Stomach (tissue), 9 donors: ENCODE results near the gene ZFPL1. TPM values are rescaled to one million over a fixed set of nuclear protein-coding genes. Genes with fewer than 3 reads are reported as not detected.
A peak's percentile ranks its signal among the peaks of the same experiment; 100 is the strongest.

Experiments used
- DNase-seq, 2 donors: peaks; one replicate each; pipeline versions ENCODE4 v3.0.0 to v3.0.0-alpha.2; 2013 to 2019
- H3K27ac ChIP-seq, 5 donors: fragments of 200-600 bp in 4 of 5; sonication (generic) in 4 of 5; one replicate each; pipeline ENCODE4 v1.5.1; 2013 to 2019; ENCODE audit warnings: mild to moderate bottlenecking in 1 of 5, moderate library complexity in 1 of 5
- H3K27me3 ChIP-seq, 3 donors: fragments of 200-600 bp; sonication (generic); one replicate each; pipeline ENCODE4 v1.5.1; 2017 to 2019; ENCODE audit warnings: mixed run types in 1 of 3
- H3K36me3 ChIP-seq, 4 donors: fragments of 200-600 bp; sonication (generic); 1 replicate in 3 of 4; 2 replicates in 1 of 4; pipeline ENCODE4 v1.5.1; 2016 to 2019
- H3K4me1 ChIP-seq, 4 donors: fragments of 200-600 bp; sonication (generic); one replicate each; pipeline ENCODE4 v1.5.1; 2016 to 2019
- H3K4me3 ChIP-seq, 4 donors: fragments of 200-600 bp; sonication (generic) in 3 of 4; one replicate each; pipeline ENCODE4 v1.5.1; 2016 to 2019; ENCODE audit warnings: mild to moderate bottlenecking in 1 of 4
- H3K9me3 ChIP-seq, 4 donors: fragments of 200-600 bp; sonication (generic); one replicate each; pipeline ENCODE4 v1.5.1; 2016 to 2019
- CTCF ChIP-seq, 7 experiments: fragments of 450-650 bp in 4 of 7; fragments of 200-600 bp in 3 of 7; sonication (generic) in 3 of 7; IDR thresholded peaks; one replicate each; pipeline ENCODE4 v1.5.1; 2016 to 2019; ENCODE audit warnings: antibody characterized with exemption in 7 of 7, control low read depth in 2 of 7, mild to moderate bottlenecking in 1 of 7
- EP300 ChIP-seq: sonication (generic); formaldehyde crosslinking; IDR thresholded peaks from one replicate; pipeline ENCODE4 v1.6.1; 2017; ENCODE audit warnings: antibody characterized with exemption
- POLR2A ChIP-seq, 4 donors: fragments of 450-650 bp; IDR thresholded peaks; one replicate each; pipeline ENCODE4 v1.6.1; 2016; ENCODE audit warnings: antibody characterized with exemption in 4 of 4, control low read depth in 2 of 4, mild to moderate bottlenecking in 1 of 4, moderate library complexity in 1 of 4
- POLR2AphosphoS5 ChIP-seq, 3 donors: sonication (generic); formaldehyde crosslinking; IDR thresholded peaks; one replicate each; pipeline ENCODE4 v1.6.1; 2016; ENCODE audit warnings: antibody characterized with exemption in 3 of 3
- WGBS, 5 donors: extraction: QIAGEN DNeasy Blood & Tissue Kit in 3 of 5; methylation state at CpG; one replicate each; pipeline versions ENCODE4 v1.1.5 to v1.1.7; 2013 to 2018; 5-methylcytosine and 5-hydroxymethylcytosine counted together
- intact Hi-C: fragments of 100-400 bp; cut with DNase I; formaldehyde crosslinking; loops from one replicate; pipeline ENCODE4 v1.15.1; 2023; ENCODE audit warnings: low total_unique reads
- polyA plus RNA-seq, 3 donors: library from polyadenylated mRNA; stranded (reverse); fragments of 200-250 nt; gene quantifications; one replicate each; pipeline ENCODE4 v1.2.3, GENCODE V29; 2013
- total RNA-seq, 5 donors: library from RNA; depleted of rRNA; stranded (reverse); fragments of >200 nt; gene quantifications; one replicate each; pipeline versions ENCODE4 v1.1.0 to v1.2.3, GENCODE V29; 2014 to 2016
- donor health status: healthy with polysubstance abuse.
- donor health status: Bipolar disorder and iron deficiency.
- donor health status: healthy.

Gene ZFPL1
- total and polyA plus RNA-seq, 8 donors: 17.6 to 62.0 (median 37.0) TPM

DNA sequence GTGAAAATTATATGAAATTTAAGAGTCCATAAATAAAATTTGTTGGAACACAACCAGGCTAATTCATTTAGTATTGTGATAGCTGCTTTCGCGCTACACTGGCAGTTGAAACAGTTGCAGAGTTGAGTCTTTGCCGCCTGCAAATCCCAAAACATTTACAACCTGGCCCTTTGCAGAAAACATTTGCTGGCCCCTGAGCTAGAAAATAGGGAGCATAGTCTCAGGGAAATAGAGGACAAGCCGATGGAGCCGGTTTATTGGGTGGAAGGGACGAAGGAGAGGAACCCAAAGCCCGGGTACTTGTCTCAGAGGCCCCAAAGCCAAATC, 43.5 kb upstream of the ZFPL1 start:
- DNase-seq: no peak
- Histone ChIP-seq H3K4me1 (peaks cover 19 to 48% (median 39%) of the 10 kb centered on the region in 4 donors), H3K27me3 (no peaks in the 10 kb centered on the region), H3K4me3 (peak overlapping the region; percentile 74 to 98 (median 92)), H3K36me3 (peaks cover 35 to 57% (median 51%) of the 10 kb centered on the region in 4 donors), H3K9me3 (no peaks in the 10 kb centered on the region), H3K27ac (peak overlapping the region; percentile 92 to 99 (median 93))
- WGBS, 5 donors: 6 to 14% (median 10%) methylated on average over 7 of the region's 7 CpGs
- no peak for TF ChIP-seq POLR2AphosphoS5 (IDR thresholded peaks at IDR 0.05)
- TF ChIP-seq CTCF (IDR thresholded peaks at IDR 0.05): no peak
- no peak for TF ChIP-seq POLR2A (IDR thresholded peaks at IDR 0.05)
- TF ChIP-seq EP300: no peak
- intact Hi-C loops: no loop called here

DNA sequence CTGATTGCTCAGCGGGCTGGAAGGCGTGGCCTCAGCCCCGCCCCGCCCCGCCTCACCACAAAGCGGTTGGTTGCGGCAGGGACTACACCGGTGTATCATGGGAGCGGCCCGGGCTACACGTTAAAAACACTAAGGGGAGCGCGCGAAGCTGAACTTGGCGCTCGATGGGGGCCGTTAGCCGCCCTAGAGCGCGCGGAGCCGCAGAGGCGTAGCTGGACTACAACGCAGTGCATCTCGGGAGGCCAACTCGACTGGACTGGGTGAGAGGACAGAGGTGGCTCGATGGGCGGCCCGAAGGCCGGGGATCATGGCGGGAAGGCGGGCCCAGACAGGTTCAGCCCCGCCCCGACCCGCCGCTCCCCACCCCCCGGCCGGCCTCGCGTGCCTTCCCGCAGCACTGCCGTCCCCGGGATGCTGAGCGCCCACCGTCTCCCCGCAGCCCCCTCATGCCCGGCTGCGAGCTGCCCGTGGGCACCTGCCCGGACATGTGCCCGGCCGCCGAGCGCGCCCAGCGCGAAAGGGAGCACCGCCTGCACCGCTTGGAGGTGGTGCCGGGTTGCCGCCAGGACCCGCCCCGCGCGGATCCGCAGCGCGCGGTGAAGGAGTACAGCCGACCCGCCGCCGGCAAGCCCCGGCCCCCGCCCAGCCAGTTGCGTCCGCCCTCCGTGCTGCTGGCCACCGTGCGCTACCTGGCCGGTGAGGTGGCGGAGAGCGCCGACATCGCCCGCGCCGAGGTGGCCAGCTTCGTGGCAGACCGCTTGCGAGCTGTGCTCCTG, 43.0 kb upstream of the ZFPL1 start, which contains the start of gene SAC3D1:
Gene SAC3D1 (plus strand): TSS at position 364 of the 776 bp plus-strand sequence. CDS start 83 bp downstream, at position 447.
- 0 to 1% (median 1%) methylated on average over 17 to 91 of the region's 91 CpGs for WGBS, 5 donors
- peak within 1 kb of the TSS; percentile 74 to 98 (median 92) for H3K4me3 ChIP-seq

DNA sequence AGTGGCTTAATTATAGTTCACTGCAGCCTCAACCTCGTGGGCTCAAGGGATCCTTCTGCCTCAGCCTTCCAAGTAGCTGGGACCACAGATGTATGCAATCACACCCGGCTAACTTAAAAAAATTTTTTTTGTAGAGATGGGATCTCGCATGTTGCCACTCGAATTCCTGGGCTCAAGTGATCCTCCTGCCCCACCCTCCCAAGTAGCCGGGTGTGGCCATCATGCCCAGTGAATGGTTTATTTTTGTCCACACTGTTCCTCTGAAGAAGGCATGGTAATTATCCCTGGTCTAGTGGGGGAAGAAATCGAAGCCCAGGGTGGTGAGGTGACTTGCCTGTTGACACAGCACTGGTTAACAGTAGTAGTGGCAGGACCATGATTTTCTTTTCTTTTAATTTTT, 41.1 kb upstream of the ZFPL1 start:
- 82 to 90% (median 89%) methylated on average over 6 of the region's 6 CpGs for WGBS, 5 donors
- no peak for DNase-seq
- H3K4me1 ChIP-seq: peaks cover 21 to 56% (median 47%) of the 10 kb centered on the region in 4 donors

More for the DNA sequence above, 43.0 kb upstream of the ZFPL1 start, which contains the start of gene SAC3D1:
- intact Hi-C loops: no loop called here
- Histone ChIP-seq H3K9me3 (no peaks in the 10 kb centered on the region), H3K4me1 (peaks cover 19 to 49% (median 40%) of the 10 kb centered on the region in 4 donors), H3K36me3 (peaks cover 30 to 57% (median 51%) of the 10 kb centered on the region in 4 donors), H3K27ac (peak within 1 kb of the TSS; percentile 92 to 99 (median 93)), H3K27me3 (no peaks in the 10 kb centered on the region)
- DNase-seq: peak; percentile 88 to 97
- peak; percentile 17 to 80 (median 39) for TF ChIP-seq POLR2AphosphoS5 (IDR thresholded peaks at IDR 0.05)
- no peak for TF ChIP-seq CTCF (IDR thresholded peaks at IDR 0.05)
- no peak for TF ChIP-seq POLR2A (IDR thresholded peaks at IDR 0.05)
- TF ChIP-seq EP300: no peak

More for the DNA sequence above, 41.1 kb upstream of the ZFPL1 start:
- no peak for TF ChIP-seq POLR2AphosphoS5 (IDR thresholded peaks at IDR 0.05)
- no peak for TF ChIP-seq CTCF (IDR thresholded peaks at IDR 0.05)
- TF ChIP-seq POLR2A (IDR thresholded peaks at IDR 0.05): no peak
- no peak for TF ChIP-seq EP300
- H3K4me3 ChIP-seq: no peak overlapping the region
- intact Hi-C loops: no loop called here
- no peaks in the 10 kb centered on the region for H3K9me3 ChIP-seq
- H3K27ac ChIP-seq: no peak overlapping the region
- no peaks in the 10 kb centered on the region for H3K27me3 ChIP-seq
- peaks cover 21 to 41% (median 37%) of the 10 kb centered on the region in 4 donors for H3K36me3 ChIP-seq
